Measurements from ENCODE around the gene PRKG1.
A peak's percentile ranks its signal among the peaks of the same experiment; 100 is the strongest.

The PRKG1 gene

GRCh38 chr10:52028523-52028858, 954.2 kb downstream of the PRKG1 start:
- H2BK120ac ChIP-seq (ENCODE audit: insufficient read depth, low read length, poor library complexity), result no peak overlapping the region
- H3K9ac ChIP-seq (ENCODE audit: low read length), result no peak overlapping the region
- H2AFZ ChIP-seq (ENCODE audit: insufficient read depth, low read length, poor library complexity), result no peak overlapping the region
- no peaks in the 10 kb centered on the region for H3K79me2 ChIP-seq (ENCODE audit: control insufficient read depth, insufficient read depth, low read length, poor library complexity)
- H3K4me2 ChIP-seq (ENCODE audit: low read length), result no peak overlapping the region
- no peaks in the 10 kb centered on the region for H3K9me3 ChIP-seq (ENCODE audit: insufficient read depth, low read depth, low read length)
- H3K4me3 ChIP-seq (ENCODE audit: low read depth, low read length), result no peak overlapping the region
- no peak overlapping the region for H3K4ac ChIP-seq (ENCODE audit: low read depth, low read length)
- H3K23ac ChIP-seq (ENCODE audit: low read length), result no peak overlapping the region
- no CpG with 5 or more reads among the region's 2 CpGs for WGBS (ENCODE audit: extremely low coverage, insufficient coverage, insufficient read length)
- H4K91ac ChIP-seq (ENCODE audit: low read depth, low read length), result no peak overlapping the region
- no peak overlapping the region for H2AK5ac ChIP-seq (ENCODE audit: low read length)
- no peak overlapping the region for H2BK12ac ChIP-seq (ENCODE audit: low read length)
- no peak overlapping the region for H4K12ac ChIP-seq (ENCODE audit: low read depth, low read length)
- H2BK5ac ChIP-seq (ENCODE audit: low read depth, low read length, poor library complexity), result no peak overlapping the region
- H3K27me3 ChIP-seq (ENCODE audit: insufficient read depth, low read length), result no peaks in the 10 kb centered on the region
- H3K18ac ChIP-seq (ENCODE audit: low read length), result no peak overlapping the region
- H3K36me3 ChIP-seq (ENCODE audit: control insufficient read depth in 1 of 2, insufficient read depth in 2 of 2, low read length in 2 of 2), result no peaks in the 10 kb centered on the region
- no peaks in the 10 kb centered on the region for H3K4me1 ChIP-seq (ENCODE audit: control insufficient read depth in 1 of 2, insufficient read depth in 2 of 2, low read length in 2 of 2)
- H3K14ac ChIP-seq (ENCODE audit: low read length), result no peak overlapping the region
- no peak overlapping the region for H3K27ac ChIP-seq (ENCODE audit: low read depth, low read length)
- DNase-seq, result no peak
- H4K8ac ChIP-seq (ENCODE audit: low read depth, low read length), result no peak overlapping the region
- no peaks in the 10 kb centered on the region for H3K79me1 ChIP-seq (ENCODE audit: low read length)

- Histone ChIP-seq H4K8ac (ENCODE audit: low read depth, low read length) (no peak overlapping the region), H2AFZ (ENCODE audit: insufficient read depth, low read length, poor library complexity) (no peak overlapping the region), H3K4me3 (ENCODE audit: low read depth, low read length) (no peak overlapping the region), H2BK120ac (ENCODE audit: insufficient read depth, low read length, poor library complexity) (no peak overlapping the region), H2AK5ac (ENCODE audit: low read length) (no peak overlapping the region), H3K4me1 (ENCODE audit: control insufficient read depth in 1 of 2, insufficient read depth in 2 of 2, low read length in 2 of 2) (no peaks in the 10 kb centered on the region), H3K4me2 (ENCODE audit: low read length) (no peak overlapping the region), H2BK12ac (ENCODE audit: low read length) (no peak overlapping the region), H3K36me3 (ENCODE audit: control insufficient read depth in 1 of 2, insufficient read depth in 2 of 2, low read length in 2 of 2) (no peaks in the 10 kb centered on the region), H3K23ac (ENCODE audit: low read length) (no peak overlapping the region), H3K79me2 (ENCODE audit: control insufficient read depth, insufficient read depth, low read length, poor library complexity) (no peaks in the 10 kb centered on the region), H3K9ac (ENCODE audit: low read length) (no peak overlapping the region), H3K18ac (ENCODE audit: low read length) (no peak overlapping the region), H2BK5ac (ENCODE audit: low read depth, low read length, poor library complexity) (no peak overlapping the region), H3K79me1 (ENCODE audit: low read length) (no peaks in the 10 kb centered on the region), H3K27ac (ENCODE audit: low read depth, low read length) (no peak overlapping the region), H4K12ac (ENCODE audit: low read depth, low read length) (no peak overlapping the region), H4K91ac (ENCODE audit: low read depth, low read length) (no peak overlapping the region), H3K4ac (ENCODE audit: low read depth, low read length) (no peak overlapping the region), H3K9me3 (ENCODE audit: insufficient read depth, low read depth, low read length) (no peaks in the 10 kb centered on the region), H3K14ac (ENCODE audit: low read length) (no peak overlapping the region), H3K27me3 (ENCODE audit: insufficient read depth, low read length) (no peaks in the 10 kb centered on the region)
- WGBS (ENCODE audit: extremely low coverage, insufficient coverage, insufficient read length), result no CpG with 5 or more reads among the region's 2 CpGs
- DNase-seq, result no peak
These were observed 955.3 kb downstream of the PRKG1 start for GRCh38 chr10:52029628-52030027.

GRCh38 chr10:52030051-52030790, 955.9 kb downstream of the PRKG1 start:
- Histone ChIP-seq H3K27ac (ENCODE audit: low read depth, low read length) (no peak overlapping the region), H3K18ac (ENCODE audit: low read length) (no peak overlapping the region), H3K79me2 (ENCODE audit: control insufficient read depth, insufficient read depth, low read length, poor library complexity) (no peaks in the 10 kb centered on the region), H3K9ac (ENCODE audit: low read length) (no peak overlapping the region), H3K9me3 (ENCODE audit: insufficient read depth, low read depth, low read length) (no peaks in the 10 kb centered on the region), H4K12ac (ENCODE audit: low read depth, low read length) (no peak overlapping the region), H4K8ac (ENCODE audit: low read depth, low read length) (no peak overlapping the region), H2AK5ac (ENCODE audit: low read length) (no peak overlapping the region), H3K36me3 (ENCODE audit: control insufficient read depth in 1 of 2, insufficient read depth in 2 of 2, low read length in 2 of 2) (no peaks in the 10 kb centered on the region), H3K4me3 (ENCODE audit: low read depth, low read length) (no peak overlapping the region), H3K4ac (ENCODE audit: low read depth, low read length) (no peak overlapping the region), H2AFZ (ENCODE audit: insufficient read depth, low read length, poor library complexity) (no peak overlapping the region), H3K79me1 (ENCODE audit: low read length) (no peaks in the 10 kb centered on the region), H2BK120ac (ENCODE audit: insufficient read depth, low read length, poor library complexity) (no peak overlapping the region), H3K14ac (ENCODE audit: low read length) (no peak overlapping the region), H3K4me2 (ENCODE audit: low read length) (no peak overlapping the region), H2BK5ac (ENCODE audit: low read depth, low read length, poor library complexity) (no peak overlapping the region), H2BK12ac (ENCODE audit: low read length) (no peak overlapping the region), H4K91ac (ENCODE audit: low read depth, low read length) (no peak overlapping the region), H3K27me3 (ENCODE audit: insufficient read depth, low read length) (no peaks in the 10 kb centered on the region), H3K23ac (ENCODE audit: low read length) (peak overlapping the region; percentile 37), H3K4me1 (ENCODE audit: control insufficient read depth in 1 of 2, insufficient read depth in 2 of 2, low read length in 2 of 2) (no peaks in the 10 kb centered on the region)
- WGBS (ENCODE audit: extremely low coverage, insufficient coverage, insufficient read length), result no CpG with 5 or more reads among the region's 6 CpGs
- no peak for DNase-seq

- no CpG with 5 or more reads among the region's 1 CpG for WGBS (ENCODE audit: extremely low coverage, insufficient coverage, insufficient read length)
- H2BK5ac ChIP-seq (ENCODE audit: low read depth, low read length, poor library complexity), result no peak overlapping the region
- no peak overlapping the region for H3K14ac ChIP-seq (ENCODE audit: low read length)
- H3K18ac ChIP-seq (ENCODE audit: low read length), result no peak overlapping the region
- H3K4me1 ChIP-seq (ENCODE audit: control insufficient read depth in 1 of 2, insufficient read depth in 2 of 2, low read length in 2 of 2), result no peaks in the 10 kb centered on the region
- no peak overlapping the region for H3K4me3 ChIP-seq (ENCODE audit: low read depth, low read length)
- no peak overlapping the region for H3K9ac ChIP-seq (ENCODE audit: low read length)
- no peak for DNase-seq
- H2BK120ac ChIP-seq (ENCODE audit: insufficient read depth, low read length, poor library complexity), result no peak overlapping the region
- H3K79me2 ChIP-seq (ENCODE audit: control insufficient read depth, insufficient read depth, low read length, poor library complexity), result no peaks in the 10 kb centered on the region
- H2BK12ac ChIP-seq (ENCODE audit: low read length), result no peak overlapping the region
- H4K8ac ChIP-seq (ENCODE audit: low read depth, low read length), result no peak overlapping the region
- no peaks in the 10 kb centered on the region for H3K36me3 ChIP-seq (ENCODE audit: control insufficient read depth in 1 of 2, insufficient read depth in 2 of 2, low read length in 2 of 2)
- no peak overlapping the region for H2AK5ac ChIP-seq (ENCODE audit: low read length)
- H3K23ac ChIP-seq (ENCODE audit: low read length), result no peak overlapping the region
- H3K27me3 ChIP-seq (ENCODE audit: insufficient read depth, low read length), result no peaks in the 10 kb centered on the region
- H3K4me2 ChIP-seq (ENCODE audit: low read length), result no peak overlapping the region
- H3K27ac ChIP-seq (ENCODE audit: low read depth, low read length), result no peak overlapping the region
- no peak overlapping the region for H4K91ac ChIP-seq (ENCODE audit: low read depth, low read length)
- no peak overlapping the region for H2AFZ ChIP-seq (ENCODE audit: insufficient read depth, low read length, poor library complexity)
- no peak overlapping the region for H4K12ac ChIP-seq (ENCODE audit: low read depth, low read length)
- no peak overlapping the region for H3K4ac ChIP-seq (ENCODE audit: low read depth, low read length)
- no peaks in the 10 kb centered on the region for H3K79me1 ChIP-seq (ENCODE audit: low read length)
- no peaks in the 10 kb centered on the region for H3K9me3 ChIP-seq (ENCODE audit: insufficient read depth, low read depth, low read length)
These were observed 956.7 kb downstream of the PRKG1 start for GRCh38 chr10:52030975-52031374.

All from trophoblast cell (in vitro differentiated cells and primary cell).